SK-N-MC (cell line): ENCODE data around the gene NRAP.

ENCODE experiments used
- EZH2 ChIP-seq: fragments of 200-600 bp; sonication (generic); IDR thresholded peaks from one replicate; pipeline ENCODE4 v1.6.1; 2017; ENCODE audit warnings: antibody characterized with exemption
- FOXP2 ChIP-seq: optimal IDR thresholded peaks from 2 replicates; pipeline ENCODE3; 2011; ENCODE audit warnings: mild to moderate bottlenecking, moderate library complexity; ENCODE audit not compliant: insufficient read depth; ENCODE audit errors: extremely low read length, control extremely low read depth
- POLR2AphosphoS5 ChIP-seq: IDR thresholded peaks from 2 replicates; pipeline ENCODE4 v1.6.1; 2012; ENCODE audit warnings: mild to moderate bottlenecking, low read depth, low read length, borderline replicate concordance

DNA sequence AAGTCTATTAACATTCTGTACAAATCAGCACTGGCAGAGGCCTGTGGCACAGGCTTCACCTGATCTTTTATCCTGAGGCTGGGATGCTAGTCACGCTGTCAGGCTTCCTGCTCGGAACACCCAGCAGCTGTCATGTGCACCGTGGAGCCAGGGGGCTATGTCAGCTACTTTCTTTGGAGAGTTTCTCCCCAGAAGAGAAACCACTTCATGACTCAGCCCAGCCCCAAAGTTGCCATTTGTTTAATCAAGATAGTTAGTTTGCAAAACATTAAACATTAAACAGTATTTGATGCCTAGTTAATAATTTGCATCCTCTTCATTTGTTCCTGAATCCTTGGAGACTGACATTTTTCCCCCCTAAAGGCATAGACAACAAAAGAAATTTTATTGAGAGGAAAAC lies 111.1 kb downstream of the NRAP start, which contains the start of gene HABP2:
- TF ChIP-seq POLR2AphosphoS5 (no peak), EZH2 (no peak), FOXP2 (no peak)
